T-helper 2 cell (primary cell): ENCODE measurements around the gene PRKAR1B.

Source experiments
- DNase-seq, 5 experiments: peaks; one replicate each; pipeline versions ENCODE4 v3.0.0 to v3.0.0-alpha.2; 2012 to 2022

PRKAR1B gene

GRCh38 chr7:506391-506831 lies 220.7 kb downstream of the PRKAR1B start:
- no peak for DNase-seq

GRCh38 chr7:505171-505570 lies 221.9 kb downstream of the PRKAR1B start:
- no peak for DNase-seq

GRCh38 chr7:504221-505111 lies 222.6 kb downstream of the PRKAR1B start:
- DNase-seq = no peak

- no peak for DNase-seq
Observed at GRCh38 chr7:503575-504111, 223.4 kb downstream of the PRKAR1B start.

DNA sequence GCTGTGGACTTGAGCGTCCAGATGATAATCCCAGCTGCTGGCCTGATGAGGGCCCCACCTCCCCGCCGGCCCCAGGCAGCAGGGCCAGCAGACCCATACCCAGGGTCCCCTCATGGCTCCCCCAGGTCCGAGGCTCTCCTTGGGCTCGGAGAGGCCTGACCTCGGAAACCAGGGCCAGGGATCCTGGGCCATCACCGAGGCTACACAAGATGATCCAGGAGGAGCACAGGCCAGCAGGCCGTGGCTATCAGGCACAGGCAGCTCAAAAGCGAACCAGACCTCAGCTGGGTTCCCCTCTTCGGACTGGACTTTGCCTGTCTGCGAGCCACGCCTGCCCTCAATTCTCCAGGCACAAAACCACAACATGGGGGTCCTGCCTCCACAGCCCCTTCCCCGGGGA lies 224.8 kb downstream of the PRKAR1B start:
- DNase-seq = no peak

GRCh38 chr7:501526-501925 lies 225.6 kb downstream of the PRKAR1B start:
- no peak for DNase-seq

DNA sequence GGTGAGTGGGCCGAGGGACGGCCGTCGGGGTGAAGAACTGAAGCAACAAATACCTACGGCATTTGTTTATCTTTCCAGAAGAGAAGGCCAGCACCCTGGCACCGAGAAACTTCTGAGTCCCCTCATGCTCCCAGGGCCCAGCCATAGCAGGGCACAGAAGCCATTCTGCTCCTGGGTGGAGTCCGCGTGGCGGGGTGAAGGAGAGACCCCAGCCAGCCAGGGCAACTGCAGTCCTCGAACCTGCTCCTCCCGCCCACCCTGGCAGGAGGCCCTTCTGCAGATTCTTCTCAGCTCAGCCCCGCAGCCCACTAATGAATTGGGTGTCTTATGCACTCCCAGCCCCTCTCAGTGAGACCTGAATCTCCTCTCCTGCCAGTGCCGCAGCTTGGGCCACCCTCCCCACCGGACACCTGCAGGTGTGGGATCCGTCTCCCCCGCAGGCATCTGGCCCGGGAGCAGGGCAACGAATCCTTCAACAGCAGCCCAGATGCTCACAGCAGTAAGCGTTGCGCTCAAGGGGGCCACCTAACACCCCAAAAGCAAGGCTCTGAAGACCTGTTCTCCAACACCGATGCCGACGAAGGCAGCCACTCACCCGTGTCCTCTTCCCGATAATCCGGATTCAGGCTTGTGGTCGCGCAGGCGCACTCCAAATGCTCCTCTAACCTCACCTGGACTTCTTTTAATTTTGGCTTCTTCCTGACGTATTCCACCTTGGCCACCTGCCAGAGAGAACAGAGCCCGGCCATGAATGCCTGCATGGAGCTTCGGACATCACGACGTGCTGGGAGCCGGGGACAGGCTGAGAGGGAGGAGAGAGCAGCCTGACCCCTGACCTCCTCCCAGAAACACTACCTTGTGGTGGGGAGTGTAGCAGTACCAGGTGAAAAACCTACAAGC lies 226.3 kb downstream of the PRKAR1B start:
- DNase-seq = no peak

- DNase-seq = no peak
Observed at GRCh38 chr7:499853-500485, 227.1 kb downstream of the PRKAR1B start.
